Hematopoietic multipotent progenitor cell treated with erythropoietin and hydrocortisone succinate and interleukin-3 and kit ligand, for 17 days (in vitro differentiated cells): ENCODE data around the gene SOX10.

Source experiments
- DNase-seq: peaks from one replicate; pipeline ENCODE4 v3.0.0-alpha.2; 2015; ENCODE audit warnings: low spot score

The SOX10 gene

DNA sequence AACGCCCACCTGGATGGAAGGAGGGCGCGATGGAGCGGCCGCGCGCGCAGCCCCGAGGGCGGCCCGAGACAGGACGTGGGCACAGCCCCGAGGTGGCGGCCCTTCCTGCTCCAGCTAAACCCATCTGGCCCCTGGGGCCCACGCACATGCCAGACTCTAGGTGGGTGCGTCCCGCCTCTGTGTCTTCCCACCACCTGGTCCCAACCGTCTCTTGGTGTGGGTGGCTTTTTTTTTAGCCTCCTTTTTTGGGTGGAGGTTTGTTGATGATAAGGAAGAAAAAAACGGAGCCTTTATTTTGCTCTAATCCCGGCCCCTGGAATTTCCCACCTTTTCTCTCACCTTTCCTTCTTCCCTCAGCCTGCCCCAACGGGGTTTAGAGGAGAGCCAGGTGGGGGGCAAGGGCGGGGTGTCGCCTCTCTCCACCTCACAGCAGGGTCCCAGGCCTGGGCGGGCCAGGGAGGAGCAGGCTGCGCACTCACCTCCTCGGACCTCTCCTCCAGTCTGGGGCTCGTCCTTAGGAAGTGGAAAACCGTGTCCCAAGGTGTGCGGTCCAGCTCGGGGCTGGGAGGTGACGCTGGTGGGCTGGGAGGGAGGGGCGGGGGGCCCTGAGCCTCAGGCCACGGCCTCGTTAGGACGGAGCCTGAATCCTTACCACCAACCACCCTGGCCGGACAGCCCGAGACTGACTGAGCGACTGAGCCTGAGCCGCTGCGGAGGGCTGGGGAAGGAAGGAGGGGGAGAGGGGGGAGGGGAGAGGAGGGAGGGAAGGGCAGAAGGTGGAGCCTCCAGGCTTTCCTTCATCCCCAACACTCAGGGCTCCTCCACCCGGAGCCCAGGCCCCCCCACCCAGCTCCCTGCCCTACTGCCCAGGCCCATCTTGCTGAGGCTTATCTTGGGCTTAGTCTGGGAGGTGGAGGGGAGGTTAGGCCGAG, at the start of gene SOX10:
SOX10 (minus strand) TSS at position 696 of the 932 bp plus-strand sequence. CDS start 771 bp downstream, outside the sequence.
- DNase-seq, result no peak

DNA sequence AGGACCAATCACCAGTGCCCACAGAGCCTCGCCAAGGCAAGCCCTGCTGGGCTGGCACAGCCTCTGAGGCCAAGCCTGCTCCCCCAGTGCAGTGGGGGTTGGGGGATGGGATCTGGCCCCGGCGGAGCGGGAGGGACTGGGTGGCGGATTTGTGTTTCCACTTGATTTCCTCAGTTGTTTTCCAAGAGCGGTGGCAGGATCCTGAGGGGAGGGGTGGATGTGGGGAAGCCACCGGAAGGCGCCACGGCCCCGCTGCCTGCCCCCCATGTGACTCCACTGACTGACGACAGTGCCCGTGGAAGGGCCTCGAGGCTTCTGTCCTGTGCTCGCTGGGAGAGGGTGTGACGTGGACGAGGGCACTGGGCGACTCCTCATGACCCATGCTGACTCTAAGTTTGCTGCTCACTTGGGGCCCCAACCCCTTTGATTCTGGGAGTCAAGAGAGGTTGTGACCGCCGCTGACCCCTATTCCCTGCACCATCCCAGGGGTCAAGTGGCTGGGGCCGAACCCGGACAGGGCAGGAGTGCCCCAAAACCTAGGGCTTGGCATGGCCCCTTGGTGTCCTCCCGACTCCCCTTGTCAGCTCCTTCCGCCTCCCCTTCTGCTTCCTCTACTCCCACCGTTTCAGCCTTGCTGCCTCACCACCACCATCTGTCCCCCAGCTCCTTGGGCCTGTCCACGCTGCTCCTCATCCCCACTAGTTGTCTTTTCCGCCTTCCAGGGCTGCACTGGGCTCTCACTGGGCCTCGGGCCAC, 49.3 kb upstream of the SOX10 start:
- no peak for DNase-seq

DNA sequence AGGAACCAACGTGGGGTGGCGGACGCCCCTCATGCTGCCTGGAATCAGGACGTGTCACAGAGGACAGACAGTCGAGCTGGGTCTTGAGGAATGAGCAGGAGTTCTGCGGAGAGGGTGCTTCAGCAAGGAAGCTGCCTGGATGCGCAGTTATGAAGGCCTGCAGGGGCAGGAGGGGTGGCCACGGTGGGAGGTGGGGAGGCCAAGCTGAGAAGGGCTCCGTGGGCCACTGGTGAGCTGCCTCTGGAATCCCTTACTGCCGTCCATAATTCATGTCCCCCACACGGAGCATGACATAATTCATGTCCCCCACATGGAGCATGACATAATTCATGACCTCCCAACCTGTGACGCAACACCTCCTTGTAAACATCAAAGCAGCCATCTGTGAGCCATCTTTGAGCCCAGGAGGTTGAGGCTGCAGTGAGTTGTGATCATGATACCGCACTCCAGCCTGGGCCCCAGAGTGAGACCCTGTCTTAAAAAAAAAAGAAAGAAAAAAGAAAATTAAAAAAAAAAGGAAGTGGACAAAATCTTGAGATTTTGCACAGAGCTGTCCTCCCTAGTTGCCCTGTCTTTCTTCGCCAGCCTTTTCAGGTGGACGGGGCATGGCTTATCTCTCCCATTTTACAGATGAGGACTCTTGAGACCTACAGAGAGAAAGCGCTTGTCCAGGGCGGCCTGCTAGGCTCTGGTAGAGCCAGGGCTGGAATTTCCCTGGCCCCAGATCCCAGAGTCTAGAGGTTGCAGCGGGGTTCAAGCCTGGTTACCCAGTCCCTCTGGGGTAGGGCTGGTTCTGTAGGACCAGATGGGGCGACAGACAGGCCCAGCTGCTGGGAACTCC, 48.5 kb upstream of the SOX10 start:
- DNase-seq, result no peak

DNA sequence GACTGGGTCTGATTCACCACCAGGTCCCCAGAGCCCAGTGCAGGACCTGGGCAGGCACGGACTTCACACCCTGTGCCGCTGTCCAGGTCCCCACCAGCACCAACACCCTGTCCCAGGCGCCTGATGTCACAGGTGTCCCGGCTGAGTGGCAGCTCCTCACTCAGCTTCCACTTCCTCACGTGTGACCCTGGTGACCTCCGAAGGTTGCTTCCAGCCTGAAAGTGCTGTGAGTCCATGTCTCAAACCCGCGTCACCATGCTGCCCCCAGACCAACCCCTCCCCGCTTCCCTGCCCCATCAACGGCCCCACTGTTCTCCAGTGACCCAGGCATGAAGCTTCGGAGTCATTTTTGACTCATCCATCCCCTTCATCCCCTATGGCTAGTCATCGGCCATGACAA, 47.1 kb upstream of the SOX10 start:
- DNase-seq, result no peak

DNA sequence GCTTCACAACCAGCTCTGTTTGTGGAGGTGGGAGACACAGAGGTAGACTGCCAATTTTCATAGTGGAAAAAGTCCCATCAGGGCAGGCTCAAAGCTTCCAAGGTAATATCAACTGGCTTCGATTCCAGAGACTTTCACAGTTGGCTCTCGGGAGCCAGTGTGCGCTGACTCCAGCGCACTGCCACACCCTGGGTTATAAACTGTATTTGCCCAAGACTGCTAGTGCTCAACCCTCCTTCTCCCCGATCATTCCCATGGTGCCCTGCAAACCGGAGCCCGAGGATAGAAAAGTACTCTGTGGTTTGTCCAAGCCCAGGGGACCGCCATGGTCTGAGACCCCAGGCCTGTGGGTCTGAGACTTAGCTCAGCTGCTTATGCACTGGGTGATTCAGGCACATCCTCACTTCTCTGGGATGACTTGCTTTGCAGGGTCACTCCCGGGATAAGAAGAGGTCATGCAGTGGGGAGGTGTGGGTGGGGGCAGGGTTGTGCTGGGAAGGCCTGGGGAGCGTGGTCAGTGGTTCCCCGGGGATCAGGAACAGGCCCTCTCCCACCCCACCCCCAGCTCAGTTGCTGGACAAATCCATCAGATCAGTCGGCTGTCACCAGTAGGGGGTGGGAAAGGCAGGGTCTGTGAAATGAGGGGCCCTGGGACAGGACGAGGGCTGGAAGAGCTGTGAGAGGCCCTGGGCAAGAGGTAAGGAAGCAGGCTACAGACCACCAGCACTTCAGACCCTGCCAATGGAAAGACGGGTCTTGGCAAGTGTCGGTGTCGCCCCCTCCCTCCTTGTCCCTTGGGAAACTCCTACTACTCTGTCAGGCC, 46.2 kb upstream of the SOX10 start:
- no peak for DNase-seq

DNA sequence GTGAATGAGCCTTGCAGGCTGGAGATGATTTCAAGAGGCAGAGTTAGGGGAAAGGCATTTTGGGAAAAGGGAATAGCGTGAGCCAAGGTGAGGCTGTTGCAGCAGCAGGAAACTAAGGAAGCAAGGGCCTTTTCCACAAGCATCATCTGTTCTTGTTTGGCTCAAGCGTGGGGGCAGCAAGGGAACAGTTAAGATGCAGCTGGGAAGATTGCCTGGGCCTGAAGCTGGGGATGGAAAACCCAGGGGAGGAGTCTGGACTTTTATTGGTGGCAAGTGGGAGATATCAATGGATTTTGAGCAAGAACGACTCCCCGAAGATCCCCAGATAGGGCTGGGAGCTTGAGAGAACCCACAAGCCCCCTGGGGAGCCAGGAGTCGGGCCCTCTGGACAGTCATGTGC, 45.5 kb upstream of the SOX10 start:
- DNase-seq, result no peak

DNA sequence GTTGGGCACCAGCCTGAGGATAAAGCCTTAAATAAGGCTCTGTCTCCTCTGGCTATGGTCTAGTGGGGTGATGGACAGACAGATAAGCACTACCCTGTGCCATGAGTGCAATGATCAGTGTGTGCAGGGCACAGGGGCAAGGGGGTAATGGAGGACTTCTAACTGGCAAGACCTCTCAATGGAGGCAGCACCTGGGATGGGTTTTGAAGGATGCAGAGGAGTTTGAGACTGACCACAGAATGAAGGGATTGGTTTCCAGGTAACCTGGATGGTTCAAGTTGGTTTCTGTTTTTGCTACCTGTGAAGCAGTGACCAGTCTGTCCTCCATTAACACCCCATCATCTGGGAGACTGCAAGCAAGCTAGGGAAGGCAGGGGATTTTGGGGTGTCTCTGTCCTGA, 45.0 kb upstream of the SOX10 start:
- DNase-seq, result no peak

DNA sequence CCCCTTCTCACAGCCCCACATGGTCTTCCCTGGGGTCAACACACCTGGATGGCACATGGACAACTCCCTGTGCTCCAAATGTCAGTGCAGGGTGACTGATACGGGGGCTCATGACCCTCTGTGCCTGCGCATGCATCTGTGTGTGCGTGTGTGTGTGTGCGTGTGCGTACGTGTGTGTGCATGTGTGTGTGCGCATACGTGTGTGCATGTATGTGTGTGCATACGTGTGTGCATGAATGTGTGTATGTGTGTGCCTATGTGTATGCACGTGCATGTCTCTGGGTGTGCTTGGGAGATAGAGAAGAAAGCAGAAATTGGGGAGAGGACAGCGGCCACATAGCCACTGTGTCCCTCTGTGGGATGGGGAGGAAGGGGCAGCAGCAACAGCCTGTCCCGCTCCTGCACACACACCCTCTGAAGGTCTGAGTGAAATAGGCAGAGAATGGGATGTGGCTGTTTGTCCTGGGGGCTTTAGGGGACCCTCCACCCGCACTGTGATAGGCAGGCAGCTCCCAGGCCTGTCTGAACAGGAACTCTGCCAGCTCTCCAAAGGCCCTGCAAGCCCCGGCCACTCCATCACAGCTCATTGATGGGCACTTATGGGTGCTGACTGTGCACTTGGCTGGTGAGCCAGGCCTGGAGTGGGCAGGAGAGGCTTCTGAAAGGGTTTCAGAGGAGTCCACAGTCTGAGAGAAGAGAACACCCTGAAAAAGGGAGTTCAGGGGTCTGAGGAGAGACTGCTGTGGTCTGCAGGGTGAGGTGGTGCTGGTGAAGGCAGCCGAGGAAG, 44.2 kb upstream of the SOX10 start:
- DNase-seq, result no peak

DNA sequence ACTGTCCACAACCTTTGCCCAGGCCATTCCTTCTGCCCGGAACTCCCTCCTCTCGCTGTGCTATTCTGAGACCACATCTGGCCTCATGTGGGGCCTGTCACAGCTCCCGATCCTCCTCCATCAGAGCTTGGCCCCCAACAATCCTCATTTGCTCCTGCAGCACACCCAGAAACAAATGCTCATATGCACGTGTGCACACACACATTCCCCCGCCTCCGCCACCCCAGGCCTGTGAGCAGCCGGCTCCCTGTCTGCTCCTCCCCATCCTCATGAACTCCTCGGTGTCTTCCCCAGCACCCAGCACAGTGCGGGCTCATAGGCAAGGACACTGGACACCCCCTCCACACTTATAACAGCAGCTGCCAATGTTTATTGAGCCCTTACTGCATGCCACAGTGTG, 43.1 kb upstream of the SOX10 start:
- DNase-seq, result no peak

DNA sequence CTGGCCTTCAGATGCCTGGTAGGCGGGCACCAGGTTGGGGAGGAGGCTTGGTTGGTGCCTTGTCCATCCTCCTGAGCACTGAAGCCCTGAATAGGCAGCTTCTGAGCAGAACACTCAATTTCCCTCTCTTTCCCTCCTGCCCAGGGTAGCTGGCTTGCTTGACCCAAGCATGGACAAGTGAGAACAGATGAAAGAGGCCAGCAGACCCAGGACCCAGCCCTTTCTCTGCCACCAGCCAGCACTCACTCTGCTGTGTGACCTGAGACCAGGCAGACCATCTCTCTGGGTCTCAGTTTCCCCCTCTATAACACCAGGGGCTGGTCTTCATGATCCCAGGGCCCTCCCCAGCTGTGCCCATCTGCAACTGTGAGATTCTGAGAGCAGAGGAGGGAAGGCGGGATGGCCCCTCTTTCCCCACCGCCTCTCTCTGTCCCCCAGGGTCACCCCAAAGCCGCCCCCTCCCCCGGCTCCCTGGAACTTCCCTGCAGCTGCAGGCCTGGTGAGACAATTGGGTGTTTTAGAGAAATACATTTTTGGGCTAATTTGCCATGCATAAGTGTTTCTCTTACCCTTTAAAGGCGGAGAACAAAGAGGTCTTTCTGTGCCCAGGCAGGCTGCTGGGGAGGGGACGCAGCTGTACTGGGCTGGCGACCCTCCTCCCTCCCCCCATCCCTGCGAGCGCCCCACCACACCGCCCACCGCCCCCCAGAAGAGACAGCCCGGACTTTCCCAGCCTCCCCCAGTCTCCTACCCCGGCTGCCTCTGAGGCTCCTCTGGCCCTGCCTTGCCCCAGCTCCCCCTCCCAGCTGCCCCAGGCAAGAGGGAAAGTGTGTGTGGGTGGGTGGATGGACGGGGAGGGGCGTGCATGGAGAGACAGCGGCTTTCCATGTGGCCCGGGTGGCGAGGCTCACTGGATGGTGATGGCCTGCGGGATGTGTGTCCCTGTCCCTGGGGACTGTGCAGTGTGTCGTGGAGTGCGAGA, 42.1 kb upstream of the SOX10 start:
- no peak for DNase-seq

DNA sequence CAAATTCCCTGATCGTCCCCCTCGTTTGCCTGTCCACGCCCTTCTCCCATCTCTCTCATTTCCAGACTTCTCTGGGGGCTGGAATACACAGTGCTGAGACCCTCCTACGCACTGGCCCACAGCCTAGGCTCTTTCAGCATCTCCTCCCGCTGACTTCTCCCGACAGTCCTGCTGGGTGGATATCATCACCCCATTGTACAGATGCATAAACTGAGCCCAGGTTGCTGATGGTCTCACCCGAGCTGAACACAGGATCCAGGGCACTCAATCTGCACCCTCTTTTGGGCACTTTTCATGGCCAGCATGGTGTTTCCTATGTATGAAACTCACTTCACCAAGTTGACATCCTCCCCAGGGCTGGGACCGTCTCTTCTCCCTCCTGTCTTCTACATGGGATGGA, 41.2 kb upstream of the SOX10 start:
- DNase-seq, result no peak

DNA sequence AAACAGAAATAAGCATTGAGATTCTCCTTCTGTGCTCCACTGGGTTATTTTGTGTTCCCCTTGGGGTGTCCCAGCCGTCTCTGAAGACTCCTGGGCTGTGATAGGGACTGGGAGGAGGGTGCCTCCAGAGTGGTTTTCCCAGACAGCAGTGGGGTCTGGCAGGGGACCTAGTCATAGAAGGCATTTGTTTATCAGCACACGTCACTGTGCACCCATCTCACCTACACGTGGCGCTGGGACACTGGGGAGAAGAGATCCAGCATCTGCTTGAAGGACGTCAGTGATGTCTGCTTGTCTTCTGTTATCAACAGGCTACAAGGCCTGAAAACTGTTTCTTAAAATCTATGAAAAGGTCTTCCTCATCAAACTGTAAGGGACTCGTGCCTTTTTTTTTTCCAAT, 38.7 kb upstream of the SOX10 start:
- no peak for DNase-seq

DNA sequence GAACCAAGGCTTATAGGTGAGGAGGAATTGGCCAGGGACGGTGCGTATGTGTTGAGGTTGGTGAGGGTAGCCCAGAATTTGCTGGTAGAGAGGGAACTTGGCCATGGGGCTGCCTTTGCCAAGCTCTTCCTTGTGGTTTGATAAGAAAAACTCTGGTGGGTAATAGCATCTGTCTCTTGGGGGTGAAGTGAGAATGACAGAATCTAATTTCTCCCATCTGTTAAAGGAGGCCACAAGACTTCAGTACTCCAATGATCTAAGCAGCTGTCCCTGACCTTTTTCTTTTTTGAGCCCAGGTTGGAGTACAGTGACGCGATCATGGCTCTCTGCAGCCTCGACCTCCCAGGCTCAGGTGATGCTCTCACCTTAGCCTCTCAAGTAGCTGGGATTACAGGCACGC, 36.9 kb upstream of the SOX10 start:
- no peak for DNase-seq

DNA sequence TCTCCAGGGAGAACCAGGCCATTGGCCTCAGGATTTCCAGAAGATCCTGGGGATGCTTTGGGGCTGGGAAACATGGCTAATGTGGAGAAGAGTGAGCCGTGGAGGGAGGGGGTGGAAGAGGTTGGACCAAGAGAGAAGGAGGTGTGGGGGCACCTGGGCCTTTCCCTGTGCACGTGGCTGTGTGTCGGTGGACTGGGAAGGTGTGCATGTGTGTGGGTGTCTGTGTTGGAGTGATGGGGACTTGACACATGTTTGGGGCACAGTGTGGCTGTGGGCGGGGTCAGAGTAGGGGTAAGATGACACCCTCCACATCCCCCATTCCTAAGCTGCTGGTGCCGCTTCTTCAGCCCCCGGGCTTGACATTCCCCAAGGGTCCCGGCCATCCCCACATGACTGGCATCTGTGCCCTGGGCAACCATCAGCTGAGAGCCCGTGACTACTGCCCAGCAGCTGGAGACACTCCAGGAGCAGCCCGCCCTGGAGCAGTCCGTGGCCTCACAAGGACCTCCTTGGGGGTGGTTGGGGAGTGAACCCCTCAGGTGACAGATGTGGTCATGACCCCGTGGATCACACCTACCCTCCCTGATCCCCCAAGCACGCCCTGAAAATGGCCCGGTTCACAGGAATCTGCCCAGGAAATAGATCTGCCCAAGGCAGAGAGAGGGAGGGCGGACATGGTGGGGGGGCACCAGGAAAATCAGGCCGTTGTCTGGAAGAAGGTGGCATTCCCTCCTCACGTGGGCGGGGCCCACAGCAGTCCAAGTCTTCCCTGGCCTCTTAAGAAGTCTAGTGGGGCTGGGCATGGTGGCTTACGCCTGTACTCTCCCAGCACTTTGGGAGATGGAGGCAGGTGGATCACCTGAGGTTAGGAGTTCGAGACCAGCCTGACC, 34.8 kb upstream of the SOX10 start:
- DNase-seq, result no peak

DNA sequence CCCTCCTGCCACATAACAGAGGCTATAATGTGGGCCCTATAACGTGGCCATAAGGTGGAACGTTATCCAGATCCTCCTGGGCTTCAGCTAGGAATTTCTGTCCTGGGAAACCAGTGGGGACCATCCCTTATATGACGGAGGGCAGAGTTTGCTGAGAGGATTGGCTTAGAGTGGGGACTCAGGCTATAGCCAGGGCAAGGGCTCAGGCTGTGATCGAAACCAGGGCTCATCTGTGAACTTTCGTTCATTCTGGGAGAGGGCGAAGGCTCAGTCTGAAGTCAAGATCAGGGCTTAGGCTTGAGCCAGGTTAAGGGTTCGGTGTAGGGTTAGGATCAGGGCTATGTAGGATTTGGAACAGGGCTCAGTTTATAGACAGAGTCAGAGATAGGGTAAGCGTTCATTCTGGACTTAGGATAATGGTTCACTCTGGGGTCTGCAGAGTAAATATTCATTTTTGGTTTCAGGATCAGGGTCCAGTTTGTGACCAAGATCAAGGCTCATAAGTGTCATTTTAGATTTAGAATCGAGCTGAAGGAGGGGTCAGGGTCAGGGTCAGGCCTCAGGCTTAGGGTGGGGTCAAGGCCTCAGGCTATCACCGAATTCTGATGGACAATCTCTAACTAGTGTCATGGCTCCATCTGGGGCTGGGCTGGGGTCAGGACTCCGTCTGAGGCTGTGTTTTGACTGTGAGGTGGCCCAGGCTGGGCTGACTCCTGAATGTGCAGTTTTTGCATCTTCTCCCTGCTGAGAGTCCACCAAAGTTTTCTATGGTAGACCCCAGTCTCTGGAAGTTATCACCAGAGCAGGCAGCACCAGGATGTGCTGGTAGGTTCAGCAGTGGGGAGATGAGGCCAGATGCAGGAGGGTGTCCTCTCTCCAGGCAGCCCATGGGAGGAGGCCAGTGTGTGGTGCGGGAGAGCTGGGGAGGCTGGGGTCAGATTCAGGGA, 33.9 kb upstream of the SOX10 start:
- DNase-seq, result no peak

DNA sequence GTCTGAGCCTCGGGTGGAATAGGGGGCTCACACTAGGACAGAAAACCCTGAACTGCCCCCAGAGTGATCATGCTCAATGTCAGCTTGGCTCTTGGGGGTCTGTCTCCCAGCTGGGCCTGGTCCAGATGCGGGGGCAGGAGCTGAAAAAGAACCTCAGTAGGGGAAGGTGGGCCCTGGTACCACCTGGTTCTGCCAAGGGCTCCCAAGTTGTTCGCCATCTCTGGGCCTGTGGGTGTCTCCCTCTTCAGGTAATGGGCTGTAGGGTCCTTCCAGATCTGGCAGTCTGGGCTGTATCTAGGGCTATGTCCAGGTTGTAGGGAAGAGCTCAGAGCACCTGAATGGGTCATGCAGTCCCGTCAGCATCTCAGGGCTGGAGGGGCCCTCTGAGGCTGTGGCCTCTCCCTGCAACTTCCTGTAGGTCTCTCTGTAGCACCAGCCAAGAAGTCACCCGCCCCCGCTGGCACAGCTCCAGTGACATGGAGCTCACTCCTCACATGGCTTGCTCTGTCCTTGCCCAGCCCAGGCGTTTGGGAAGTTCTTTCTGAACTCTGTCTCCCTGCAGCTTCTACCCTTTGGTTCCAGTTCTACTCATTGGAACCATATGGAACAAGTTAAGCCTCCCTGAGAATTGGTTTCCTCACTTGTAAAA, 33.0 kb upstream of the SOX10 start:
- no peak for DNase-seq
